ENCODE measurements around the gene CDC37L1.
"Not testable (repeated sequence)": the region's sequence is repeated elsewhere in the genome, so short reads cannot be mapped to it uniquely, and the experiment has no call there.

Gene CDC37L1

GRCh38 chr9:4741365-4742089, 62.2 kb downstream of the CDC37L1 start:
- DNase-seq: peak; percentile 14
- Mint-ChIP-seq H3K9me3 (peaks cover 4% of the 10 kb centered on the region), H3K36me3 (ENCODE audit: low read depth) (no peaks in the 10 kb centered on the region), H3K27me3 (no peaks in the 10 kb centered on the region), H3K27ac (peak overlapping the region; percentile 65), H3K4me3 (peak overlapping the region; percentile 92), H3K4me1 (peaks cover 39% of the 10 kb centered on the region)
- no peak for ATAC-seq

- H3K27me3 Mint-ChIP-seq: no peaks in the 10 kb centered on the region
- H3K4me1 Mint-ChIP-seq: peaks cover 45% of the 10 kb centered on the region
- peak overlapping the region; percentile 65 for H3K27ac Mint-ChIP-seq
- ATAC-seq (no peak), DNase-seq (no peak)
- H3K9me3 Mint-ChIP-seq: peaks cover 4% of the 10 kb centered on the region
- peak overlapping the region; percentile 92 for H3K4me3 Mint-ChIP-seq
- H3K36me3 Mint-ChIP-seq (ENCODE audit: low read depth): no peaks in the 10 kb centered on the region
Observed at GRCh38 chr9:4742246-4742645, 62.9 kb downstream of the CDC37L1 start.

- H3K27me3 Mint-ChIP-seq: no peaks in the 10 kb centered on the region
- H3K4me1 Mint-ChIP-seq: peaks cover 40% of the 10 kb centered on the region
- ATAC-seq: no peak
- H3K4me3 Mint-ChIP-seq: no peak overlapping the region
- peaks cover 4% of the 10 kb centered on the region for H3K9me3 Mint-ChIP-seq
- no peak for DNase-seq
- H3K27ac Mint-ChIP-seq: no peak overlapping the region
- no peaks in the 10 kb centered on the region for H3K36me3 Mint-ChIP-seq (ENCODE audit: low read depth)
Observed at GRCh38 chr9:4743131-4743875, 63.9 kb downstream of the CDC37L1 start.

GRCh38 chr9:4746278-4747030, 67.1 kb downstream of the CDC37L1 start:
- Mint-ChIP-seq H3K36me3 (ENCODE audit: low read depth) (no peaks in the 10 kb centered on the region), H3K9me3 (peaks cover 4% of the 10 kb centered on the region), H3K27ac (peak overlapping the region; percentile 29), H3K4me3 (no peak overlapping the region), H3K4me1 (peaks cover 23% of the 10 kb centered on the region), H3K27me3 (no peaks in the 10 kb centered on the region)
- ATAC-seq (peak; percentile 20), DNase-seq (no peak)

- ATAC-seq (no peak), DNase-seq (no peak)
- no peaks in the 10 kb centered on the region for H3K27me3 Mint-ChIP-seq
- H3K27ac Mint-ChIP-seq: no peak overlapping the region
- H3K36me3 Mint-ChIP-seq (ENCODE audit: low read depth): no peaks in the 10 kb centered on the region
- H3K4me3 Mint-ChIP-seq: no peak overlapping the region
- peaks cover 4% of the 10 kb centered on the region for H3K9me3 Mint-ChIP-seq
- H3K4me1 Mint-ChIP-seq: peaks cover 15% of the 10 kb centered on the region
Observed at GRCh38 chr9:4748612-4749011, 69.2 kb downstream of the CDC37L1 start.

- no peak for ATAC-seq
- no peak overlapping the region for H3K27ac Mint-ChIP-seq
- H3K4me1 Mint-ChIP-seq: peaks cover 12% of the 10 kb centered on the region
- H3K9me3 Mint-ChIP-seq: no peaks in the 10 kb centered on the region
- no peaks in the 10 kb centered on the region for H3K36me3 Mint-ChIP-seq (ENCODE audit: low read depth)
- no peak overlapping the region for H3K4me3 Mint-ChIP-seq
- no peaks in the 10 kb centered on the region for H3K27me3 Mint-ChIP-seq
- DNase-seq: no peak
Observed at GRCh38 chr9:4750023-4750673, 70.8 kb downstream of the CDC37L1 start.

GRCh38 chr9:4754530-4754929, 75.2 kb downstream of the CDC37L1 start:
- H3K27me3 Mint-ChIP-seq; H3K36me3 Mint-ChIP-seq (ENCODE audit: low read depth); DNase-seq; H3K27ac Mint-ChIP-seq; H3K9me3 Mint-ChIP-seq; ATAC-seq; H3K4me1 Mint-ChIP-seq; H3K4me3 Mint-ChIP-seq: not testable (repeated sequence)

GRCh38 chr9:4755026-4755609, 75.7 kb downstream of the CDC37L1 start:
- H3K4me3 Mint-ChIP-seq: no peak overlapping the region
- no peaks in the 10 kb centered on the region for H3K9me3 Mint-ChIP-seq
- no peak for DNase-seq
- H3K36me3 Mint-ChIP-seq (ENCODE audit: low read depth): no peaks in the 10 kb centered on the region
- no peak for ATAC-seq
- H3K27me3 Mint-ChIP-seq: no peaks in the 10 kb centered on the region
- no peak overlapping the region for H3K27ac Mint-ChIP-seq
- peaks cover 2% of the 10 kb centered on the region for H3K4me1 Mint-ChIP-seq

GRCh38 chr9:4756420-4756819, 77.1 kb downstream of the CDC37L1 start:
- peaks cover 2% of the 10 kb centered on the region for H3K4me1 Mint-ChIP-seq
- H3K27ac Mint-ChIP-seq: no peak overlapping the region
- ATAC-seq: no peak
- H3K36me3 Mint-ChIP-seq (ENCODE audit: low read depth): no peaks in the 10 kb centered on the region
- no peaks in the 10 kb centered on the region for H3K9me3 Mint-ChIP-seq
- H3K27me3 Mint-ChIP-seq: peaks cover 1% of the 10 kb centered on the region
- no peak overlapping the region for H3K4me3 Mint-ChIP-seq
- no peak for DNase-seq
